GM10248 (cell line): Measurements from ENCODE around the gene WNT4.

Experiments
- CTCF ChIA-PET: fragments of 300-600 bp; sonication (Branson Sonifier 250); formaldehyde crosslinking; extraction: SDS; loops from one replicate; lab custom pipeline; 2021; ENCODE audit warnings: antibody characterized with exemption; lab: Yijun Ruan, JAX
- POLR2A ChIA-PET: fragments of 350-650 bp; sonication (Branson Sonifier 250); formaldehyde crosslinking; extraction: SDS; loops from one replicate; lab custom pipeline; 2020; ENCODE audit warnings: antibody characterized with exemption; lab: Yijun Ruan, JAX
- DNase-seq: peaks from one replicate; pipeline ENCODE4 v3.0.0; 2012; ENCODE audit errors: extremely low spot score
- CTCF ChIP-seq: IDR thresholded peaks from 2 replicates; pipeline ENCODE4 v1.5.1; 2012; ENCODE audit warnings: mild to moderate bottlenecking, low read depth; ENCODE audit errors: extremely low read depth, missing control alignments, control extremely low read depth

WNT4 gene

GRCh38 chr1:22176258-22176657 is 33.4 kb upstream of the WNT4 start:
- peak; percentile 85 for DNase-seq
- ChIA-PET POLR2A (no interaction called here), CTCF (no interaction called here)
- no peak for TF ChIP-seq CTCF

GRCh38 chr1:22174446-22175220 is 31.7 kb upstream of the WNT4 start:
- ChIA-PET POLR2A (interaction anchor here (0.6 kb wide), 1 partner anchor 82 kb away, joined by 5 read pairs; no protein-coding TSS in a partner anchor), CTCF (interaction anchor here (1.7 to 2.2 kb wide), 2 partner anchors 9 to 35 kb away, joined by 4 to 6 read pairs; no protein-coding TSS in a partner anchor)
- DNase-seq: no peak
- no peak for TF ChIP-seq CTCF

GRCh38 chr1:22171951-22172715 is 29.2 kb upstream of the WNT4 start:
- DNase-seq: no peak
- POLR2A ChIA-PET: no interaction called here
- CTCF ChIA-PET: no interaction called here
- TF ChIP-seq CTCF: no peak

- no peak for DNase-seq
- TF ChIP-seq CTCF: no peak
- POLR2A ChIA-PET: no interaction called here
- CTCF ChIA-PET: no interaction called here
These were observed 26.9 kb upstream of the WNT4 start for GRCh38 chr1:22169816-22170215.

- CTCF ChIA-PET: no interaction called here
- TF ChIP-seq CTCF: no peak
- DNase-seq: no peak
- POLR2A ChIA-PET: no interaction called here
These were observed 25.6 kb upstream of the WNT4 start for GRCh38 chr1:22168412-22168973.

- ChIA-PET CTCF (interaction anchor here (0.8 kb wide), 1 partner anchor 14 kb away, joined by 4 read pairs; no protein-coding TSS in a partner anchor), POLR2A (no interaction called here)
These were observed 23.5 kb upstream of the WNT4 start for GRCh38 chr1:22166439-22166838.

More at GRCh38 chr1:22166439-22166838, 23.5 kb upstream of the WNT4 start:
- no peak for TF ChIP-seq CTCF
- no peak for DNase-seq
